Activated CD8-positive, alpha-beta T cell treated with anti-CD3 and anti-CD28 coated beads, Interleukin-2, amount 10 ng/mL, durations not matched to agents 7 days and 5 days (primary cell): ENCODE data around the gene ACKR4. TPM values are rescaled to one million over a fixed set of nuclear protein-coding genes. Genes with fewer than 3 reads are reported as not detected.
"Not testable (repeated sequence)": the region's sequence is repeated elsewhere in the genome, so short reads cannot be mapped to it uniquely, and the experiment has no call there.

ENCODE experiments used
- ATAC-seq: fragments of 150-1000 bp; cut with Tn5 transposase; one replicate; pipeline ENCODE4 v1.10.0; 2021; ENCODE audit warnings: moderate library complexity
- CTCF ChIA-PET: fragments of 350-600 bp; sonication (Branson Sonifier 250); formaldehyde crosslinking; loops from one replicate; lab custom pipeline; 2021; ENCODE audit warnings: antibody characterized with exemption; lab: Charles Lee
- POLR2A ChIA-PET: fragments of 350-600 bp; sonication (Branson Sonifier 250); formaldehyde crosslinking; loops from one replicate; lab custom pipeline; 2021; ENCODE audit warnings: antibody characterized with exemption; lab: Charles Lee
- DNase-seq: peaks from one replicate; pipeline ENCODE4 v3.0.0-alpha.2; 2020
- H3K27ac Mint-ChIP-seq: one replicate; pipeline ENCODE4 v1.8.0; 2021; ENCODE audit warnings: mild to moderate bottlenecking, mixed read lengths
- H3K27me3 Mint-ChIP-seq: one replicate; pipeline ENCODE4 v1.8.0; 2021; ENCODE audit warnings: low read depth, mixed read lengths
- H3K36me3 Mint-ChIP-seq: one replicate; pipeline ENCODE4 v1.8.0; 2021; ENCODE audit warnings: low read depth, mixed read lengths
- H3K4me1 Mint-ChIP-seq: one replicate; pipeline ENCODE4 v1.8.0; 2021; ENCODE audit warnings: low read depth, mixed read lengths
- H3K4me3 Mint-ChIP-seq: one replicate; pipeline ENCODE4 v1.8.0; 2021; ENCODE audit warnings: mild to moderate bottlenecking, mixed read lengths
- H3K9me3 Mint-ChIP-seq: one replicate; pipeline ENCODE4 v1.8.0; 2022; ENCODE audit warnings: mixed read lengths; ENCODE audit not compliant: insufficient read depth
- total RNA-seq, 2 experiments: library from RNA; stranded (reverse); gene quantifications; one replicate each; pipeline ENCODE4 v1.2.3, GENCODE V29; 2021

ACKR4 gene
- total RNA-seq, 2 experiments from 2014 or later, result not detected

GRCh38 chr3:132595014-132595413, 2.1 kb upstream of the ACKR4 start:
- no peak for DNase-seq
- no peak for ATAC-seq
- POLR2A ChIA-PET, result no interaction called here
- no peak overlapping the region for H3K27ac Mint-ChIP-seq
- H3K4me3 Mint-ChIP-seq, result no peak overlapping the region
- H3K27me3 Mint-ChIP-seq, result no peaks in the 10 kb centered on the region
- CTCF ChIA-PET, result no interaction called here
- peaks cover 1% of the 10 kb centered on the region for H3K4me1 Mint-ChIP-seq
- H3K9me3 Mint-ChIP-seq, result no peaks in the 10 kb centered on the region
- peaks cover 17% of the 10 kb centered on the region for H3K36me3 Mint-ChIP-seq

GRCh38 chr3:132596326-132596725, 744 bp upstream of the ACKR4 start:
- no peak overlapping the region for H3K4me3 Mint-ChIP-seq
- no peaks in the 10 kb centered on the region for H3K9me3 Mint-ChIP-seq
- ChIA-PET POLR2A (no interaction called here), CTCF (no interaction called here)
- ATAC-seq (no peak), DNase-seq (no peak)
- H3K36me3 Mint-ChIP-seq, result peaks cover 13% of the 10 kb centered on the region
- no peaks in the 10 kb centered on the region for H3K27me3 Mint-ChIP-seq
- no peak overlapping the region for H3K27ac Mint-ChIP-seq
- H3K4me1 Mint-ChIP-seq, result peaks cover 1% of the 10 kb centered on the region

- CTCF ChIA-PET, result no interaction called here
- no peaks in the 10 kb centered on the region for H3K27me3 Mint-ChIP-seq
- DNase-seq, result no peak
- no peak overlapping the region for H3K27ac Mint-ChIP-seq
- H3K4me1 Mint-ChIP-seq, result peaks cover 1% of the 10 kb centered on the region
- no peaks in the 10 kb centered on the region for H3K9me3 Mint-ChIP-seq
- ATAC-seq, result no peak
- POLR2A ChIA-PET, result interaction anchor here (0.6 kb wide), 1 partner anchor 110 kb away, joined by 4 read pairs; no protein-coding TSS in a partner anchor
- peaks cover 13% of the 10 kb centered on the region for H3K36me3 Mint-ChIP-seq
- H3K4me3 Mint-ChIP-seq, result no peak overlapping the region
Measured at GRCh38 chr3:132597660-132598059, 590 bp downstream of the ACKR4 start.

- H3K4me1 Mint-ChIP-seq, result peaks cover 1% of the 10 kb centered on the region
- peaks cover 15% of the 10 kb centered on the region for H3K36me3 Mint-ChIP-seq
- no peaks in the 10 kb centered on the region for H3K9me3 Mint-ChIP-seq
- no peak overlapping the region for H3K4me3 Mint-ChIP-seq
- H3K27ac Mint-ChIP-seq, result no peak overlapping the region
- no peak for ATAC-seq
- no peak for DNase-seq
- CTCF ChIA-PET, result no interaction called here
- H3K27me3 Mint-ChIP-seq, result no peaks in the 10 kb centered on the region
- POLR2A ChIA-PET, result no interaction called here
Measured at GRCh38 chr3:132598181-132598580, 1.1 kb downstream of the ACKR4 start.

GRCh38 chr3:132600614-132601013, 3.5 kb downstream of the ACKR4 start:
- H3K9me3 Mint-ChIP-seq, H3K27me3 Mint-ChIP-seq, POLR2A ChIA-PET, DNase-seq, ATAC-seq, H3K27ac Mint-ChIP-seq, CTCF ChIA-PET, H3K4me1 Mint-ChIP-seq, H3K4me3 Mint-ChIP-seq: not testable (repeated sequence)
- H3K36me3 Mint-ChIP-seq, result peaks cover 16% of the 10 kb centered on the region

GRCh38 chr3:132605374-132605792, 8.3 kb downstream of the ACKR4 start:
- CTCF ChIA-PET, result no interaction called here
- peaks cover 24% of the 10 kb centered on the region for H3K36me3 Mint-ChIP-seq
- H3K27me3 Mint-ChIP-seq, result no peaks in the 10 kb centered on the region
- ATAC-seq (no peak), DNase-seq (no peak)
- peaks cover 2% of the 10 kb centered on the region for H3K4me1 Mint-ChIP-seq
- POLR2A ChIA-PET, result no interaction called here
- H3K4me3 Mint-ChIP-seq, result no peak overlapping the region
- no peak overlapping the region for H3K27ac Mint-ChIP-seq
- no peaks in the 10 kb centered on the region for H3K9me3 Mint-ChIP-seq

- H3K4me1 Mint-ChIP-seq, result peaks cover 2% of the 10 kb centered on the region
- DNase-seq, result no peak
- H3K27ac Mint-ChIP-seq, result no peak overlapping the region
- H3K27me3 Mint-ChIP-seq, result no peaks in the 10 kb centered on the region
- ChIA-PET POLR2A (no interaction called here), CTCF (no interaction called here)
- no peaks in the 10 kb centered on the region for H3K9me3 Mint-ChIP-seq
- no peak for ATAC-seq
- H3K36me3 Mint-ChIP-seq, result peaks cover 25% of the 10 kb centered on the region
- no peak overlapping the region for H3K4me3 Mint-ChIP-seq
Measured at GRCh38 chr3:132606085-132606484, 9.0 kb downstream of the ACKR4 start.

GRCh38 chr3:132606620-132607019, 9.6 kb downstream of the ACKR4 start:
- ATAC-seq, H3K27me3 Mint-ChIP-seq, H3K9me3 Mint-ChIP-seq, DNase-seq, POLR2A ChIA-PET, H3K27ac Mint-ChIP-seq, H3K4me3 Mint-ChIP-seq, H3K4me1 Mint-ChIP-seq, CTCF ChIA-PET: not testable (repeated sequence)
- peaks cover 28% of the 10 kb centered on the region for H3K36me3 Mint-ChIP-seq

GRCh38 chr3:132615301-132615700, 18.2 kb downstream of the ACKR4 start:
- CTCF ChIA-PET, H3K4me3 Mint-ChIP-seq, H3K9me3 Mint-ChIP-seq, H3K4me1 Mint-ChIP-seq, H3K27me3 Mint-ChIP-seq, POLR2A ChIA-PET, DNase-seq, ATAC-seq, H3K27ac Mint-ChIP-seq: not testable (repeated sequence)
- peaks cover 31% of the 10 kb centered on the region for H3K36me3 Mint-ChIP-seq

- DNase-seq, result no peak
- Mint-ChIP-seq H3K4me1 (no peaks in the 10 kb centered on the region), H3K27me3 (no peaks in the 10 kb centered on the region), H3K9me3 (no peaks in the 10 kb centered on the region), H3K27ac (no peak overlapping the region), H3K36me3 (peaks cover 34% of the 10 kb centered on the region), H3K4me3 (no peak overlapping the region)
- POLR2A ChIA-PET, result no interaction called here
- ATAC-seq, result no peak
- CTCF ChIA-PET, result no interaction called here
Measured at GRCh38 chr3:132615881-132616280, 18.8 kb downstream of the ACKR4 start.

GRCh38 chr3:132616780-132617179, 19.7 kb downstream of the ACKR4 start:
- CTCF ChIA-PET, result no interaction called here
- POLR2A ChIA-PET, result no interaction called here
- Mint-ChIP-seq H3K36me3 (peaks cover 33% of the 10 kb centered on the region), H3K27ac (no peak overlapping the region), H3K4me3 (no peak overlapping the region), H3K4me1 (peaks cover 3% of the 10 kb centered on the region), H3K27me3 (no peaks in the 10 kb centered on the region), H3K9me3 (no peaks in the 10 kb centered on the region)
- DNase-seq, result no peak
- ATAC-seq, result no peak

GRCh38 chr3:132622148-132622547, 25.1 kb downstream of the ACKR4 start:
- ATAC-seq, result no peak
- CTCF ChIA-PET, result no interaction called here

GRCh38 chr3:132622761-132623160, 25.7 kb downstream of the ACKR4 start:
- ChIA-PET POLR2A (no interaction called here), CTCF (interaction anchor here (1.1 to 1.8 kb wide), 3 partner anchors 13 to 87 kb away, joined by 3 to 13 read pairs (median 3); no protein-coding TSS in a partner anchor)
- H3K4me1 Mint-ChIP-seq, result peaks cover 5% of the 10 kb centered on the region
- peaks cover 21% of the 10 kb centered on the region for H3K36me3 Mint-ChIP-seq
- DNase-seq, result no peak
- no peaks in the 10 kb centered on the region for H3K9me3 Mint-ChIP-seq
- H3K27me3 Mint-ChIP-seq, result no peaks in the 10 kb centered on the region
- ATAC-seq, result no peak
- no peak overlapping the region for H3K4me3 Mint-ChIP-seq
- no peak overlapping the region for H3K27ac Mint-ChIP-seq

More at GRCh38 chr3:132622148-132622547, 25.1 kb downstream of the ACKR4 start:
- H3K4me3 Mint-ChIP-seq, result no peak overlapping the region
- H3K9me3 Mint-ChIP-seq, result no peaks in the 10 kb centered on the region
- peaks cover 24% of the 10 kb centered on the region for H3K36me3 Mint-ChIP-seq
- peaks cover 5% of the 10 kb centered on the region for H3K4me1 Mint-ChIP-seq
- DNase-seq, result no peak
- POLR2A ChIA-PET, result no interaction called here
- H3K27ac Mint-ChIP-seq, result no peak overlapping the region
- no peaks in the 10 kb centered on the region for H3K27me3 Mint-ChIP-seq
